ENCODE results near the gene TSPAN14. TPM values are rescaled to one million over a fixed set of nuclear protein-coding genes. Genes with fewer than 3 reads are reported as not detected.

Gene TSPAN14
- total RNA-seq, 6 donors from 2014 or later = 52.1 to 157 (median 111) TPM

- Histone ChIP-seq H3K9me3 (no peaks in the 10 kb centered on the region), H3K36me3 (no peaks in the 10 kb centered on the region), H3K4me1 (no peaks in the 10 kb centered on the region), H3K4me3 (no peak overlapping the region), H3K27me3 (no peaks in the 10 kb centered on the region), H3K27ac (no peak overlapping the region)
- ATAC-seq (ENCODE audit: low FRiP score in 2 of 2) (peak in 1 of 2 donors; percentile 55), DNase-seq (no peak)
- WGBS, 2 donors = 85 to 100% methylated on average over 2 of the region's 2 CpGs
- no peak for TF ChIP-seq EP300 (IDR thresholded peaks at IDR 0.05)
- TF ChIP-seq POLR2A (IDR thresholded peaks at IDR 0.05) = no peak
- no peak for TF ChIP-seq CTCF (IDR thresholded peaks at IDR 0.05)
- no peak for TF ChIP-seq POLR2AphosphoS5 (IDR thresholded peaks at IDR 0.05)
Observed at GRCh38 chr10:80567292-80567691, 113.2 kb downstream of the TSPAN14 start.

GRCh38 chr10:80569131-80569895, 115.2 kb downstream of the TSPAN14 start:
- DNase-seq (no peak), ATAC-seq (ENCODE audit: low FRiP score in 2 of 2) (no peak)
- Histone ChIP-seq H3K9me3 (no peaks in the 10 kb centered on the region), H3K36me3 (no peaks in the 10 kb centered on the region), H3K4me3 (no peak overlapping the region), H3K4me1 (no peaks in the 10 kb centered on the region), H3K27ac (no peak overlapping the region), H3K27me3 (no peaks in the 10 kb centered on the region)
- no peak for TF ChIP-seq EP300 (IDR thresholded peaks at IDR 0.05)
- TF ChIP-seq POLR2A (IDR thresholded peaks at IDR 0.05) = no peak
- TF ChIP-seq CTCF (IDR thresholded peaks at IDR 0.05) = no peak
- no peak for TF ChIP-seq POLR2AphosphoS5 (IDR thresholded peaks at IDR 0.05)
- 87 to 92% methylated on average over 15 of the region's 15 CpGs for WGBS, 2 donors

- 93 to 97% methylated on average over 9 of the region's 9 CpGs for WGBS, 2 donors
- no peaks in the 10 kb centered on the region for H3K9me3 ChIP-seq
- no peaks in the 10 kb centered on the region for H3K4me1 ChIP-seq
- no peak for TF ChIP-seq POLR2AphosphoS5 (IDR thresholded peaks at IDR 0.05)
- TF ChIP-seq CTCF (IDR thresholded peaks at IDR 0.05) = no peak
- TF ChIP-seq POLR2A (IDR thresholded peaks at IDR 0.05) = no peak
- H3K27ac ChIP-seq = no peak overlapping the region
- no peaks in the 10 kb centered on the region for H3K36me3 ChIP-seq
- no peak overlapping the region for H3K4me3 ChIP-seq
- no peak for ATAC-seq (ENCODE audit: low FRiP score in 2 of 2)
- peak in 1 of 2 donors; percentile 34 for DNase-seq
- H3K27me3 ChIP-seq = no peaks in the 10 kb centered on the region
Observed at GRCh38 chr10:80571352-80571751, 117.2 kb downstream of the TSPAN14 start.

- ATAC-seq (ENCODE audit: low FRiP score in 2 of 2) = no peak
- Histone ChIP-seq H3K9me3 (peaks cover 0 to 8% (median 6%) of the 10 kb centered on the region in 4 donors), H3K27ac (no peak overlapping the region), H3K27me3 (no peaks in the 10 kb centered on the region), H3K36me3 (no peaks in the 10 kb centered on the region), H3K4me3 (no peak overlapping the region), H3K4me1 (peaks cover 0 to 5% (median 0%) of the 10 kb centered on the region in 4 donors)
- DNase-seq = no peak
- no peak for TF ChIP-seq CTCF (IDR thresholded peaks at IDR 0.05)
- TF ChIP-seq POLR2AphosphoS5 (IDR thresholded peaks at IDR 0.05) = no peak
- no peak for TF ChIP-seq POLR2A (IDR thresholded peaks at IDR 0.05)
- TF ChIP-seq EP300 (IDR thresholded peaks at IDR 0.05) = no peak
- WGBS, 2 donors = 32 to 40% methylated on average over 5 of the region's 5 CpGs
Observed at GRCh38 chr10:80579181-80579763, 125.2 kb downstream of the TSPAN14 start.
